T-helper 17 cell (primary cell): ENCODE data around the gene GRHPR. TPM values are rescaled to one million over a fixed set of nuclear protein-coding genes. Genes with fewer than 3 reads are reported as not detected.
A peak's percentile ranks its signal among the peaks of the same experiment; 100 is the strongest.
"Not testable (repeated sequence)": the region's sequence is repeated elsewhere in the genome, so short reads cannot be mapped to it uniquely, and the experiment has no call there.

Source experiments
- ATAC-seq: fragments of 150-1000 bp; cut with Tn5 transposase; 2 replicates; pipeline ENCODE4 v1.10.0; 2021; ENCODE audit warnings: mild to moderate bottlenecking, moderate library complexity
- DNase-seq, 3 donors: peaks; one replicate each; pipeline versions ENCODE4 v3.0.0 to v3.0.0-alpha.2; 2020 to 2021
- H3K9me3 ChIP-seq: one replicate; pipeline ENCODE4 v1.7.0; 2013; ENCODE audit warnings: low read length, mild to moderate bottlenecking; ENCODE audit not compliant: control insufficient read depth, poor library complexity, severe bottlenecking
- H3K27ac Mint-ChIP-seq: one replicate; pipeline ENCODE4 v1.8.0; 2022; ENCODE audit warnings: mild to moderate bottlenecking, moderate library complexity, mixed read lengths
- H3K27me3 Mint-ChIP-seq: one replicate; pipeline ENCODE4 v1.8.0; 2022; ENCODE audit warnings: mixed read lengths
- H3K36me3 Mint-ChIP-seq: one replicate; pipeline ENCODE4 v1.8.0; 2022; ENCODE audit warnings: low read depth, mixed read lengths
- H3K4me1 Mint-ChIP-seq: one replicate; pipeline ENCODE4 v1.8.0; 2022; ENCODE audit warnings: mild to moderate bottlenecking, mixed read lengths
- H3K4me3 Mint-ChIP-seq: one replicate; pipeline ENCODE4 v1.8.0; 2022; ENCODE audit warnings: mild to moderate bottlenecking, moderate library complexity, mixed read lengths
- total RNA-seq, 4 donors: library from RNA in 2 of 4; stranded (reverse) in 2 of 4; gene quantifications; one replicate each; pipeline ENCODE4 v1.2.3 and lab custom pipeline; 2022 to 2026

The GRHPR gene
- total RNA-seq, 2 donors from 2014 or later, result 28.9 to 29.5 TPM

- DNase-seq (no peak), ATAC-seq (no peak)
- H3K27me3 Mint-ChIP-seq, result peaks cover 10% of the 10 kb centered on the region
- no peak overlapping the region for H3K27ac Mint-ChIP-seq
- H3K9me3 ChIP-seq, result no peaks in the 10 kb centered on the region
- no peaks in the 10 kb centered on the region for H3K36me3 Mint-ChIP-seq
- H3K4me3 Mint-ChIP-seq, result no peak overlapping the region
- H3K4me1 Mint-ChIP-seq, result peaks cover 6% of the 10 kb centered on the region
These were observed 38.4 kb upstream of the GRHPR start for GRCh38 chr9:37383876-37384746.

GRCh38 chr9:37385286-37385685 is 37.2 kb upstream of the GRHPR start:
- no peaks in the 10 kb centered on the region for H3K36me3 Mint-ChIP-seq
- no peaks in the 10 kb centered on the region for H3K9me3 ChIP-seq
- ATAC-seq (no peak), DNase-seq (no peak)
- no peak overlapping the region for H3K4me3 Mint-ChIP-seq
- peaks cover 5% of the 10 kb centered on the region for H3K27me3 Mint-ChIP-seq
- H3K4me1 Mint-ChIP-seq, result peaks cover 6% of the 10 kb centered on the region
- no peak overlapping the region for H3K27ac Mint-ChIP-seq

GRCh38 chr9:37386988-37387387 is 35.5 kb upstream of the GRHPR start:
- peaks cover 5% of the 10 kb centered on the region for H3K27me3 Mint-ChIP-seq
- no peak for ATAC-seq

GRCh38 chr9:37390759-37391158 is 31.7 kb upstream of the GRHPR start:
- Mint-ChIP-seq H3K4me3 (no peak overlapping the region), H3K36me3 (no peaks in the 10 kb centered on the region), H3K27ac (peak overlapping the region; percentile 29), H3K27me3 (peaks cover 7% of the 10 kb centered on the region), H3K4me1 (peaks cover under 1% of the 10 kb centered on the region)
- DNase-seq, result no peak
- ATAC-seq, result peak; percentile 47
- H3K9me3 ChIP-seq, result no peaks in the 10 kb centered on the region

More at GRCh38 chr9:37386988-37387387, 35.5 kb upstream of the GRHPR start:
- no peaks in the 10 kb centered on the region for H3K9me3 ChIP-seq
- H3K27ac Mint-ChIP-seq, result no peak overlapping the region
- no peak overlapping the region for H3K4me3 Mint-ChIP-seq
- no peak for DNase-seq
- H3K4me1 Mint-ChIP-seq, result peaks cover 6% of the 10 kb centered on the region
- H3K36me3 Mint-ChIP-seq, result no peaks in the 10 kb centered on the region

GRCh38 chr9:37392272-37392671 is 30.2 kb upstream of the GRHPR start:
- Mint-ChIP-seq H3K36me3 (no peaks in the 10 kb centered on the region), H3K27me3 (peaks cover 7% of the 10 kb centered on the region), H3K27ac (no peak overlapping the region), H3K4me1 (no peaks in the 10 kb centered on the region), H3K4me3 (no peak overlapping the region)
- ATAC-seq (no peak), DNase-seq (no peak)
- no peaks in the 10 kb centered on the region for H3K9me3 ChIP-seq

GRCh38 chr9:37395229-37395628 is 27.3 kb upstream of the GRHPR start:
- Mint-ChIP-seq H3K36me3 (no peaks in the 10 kb centered on the region), H3K4me3 (no peak overlapping the region), H3K4me1 (no peaks in the 10 kb centered on the region), H3K27me3 (peaks cover 7% of the 10 kb centered on the region), H3K27ac (no peak overlapping the region)
- no peaks in the 10 kb centered on the region for H3K9me3 ChIP-seq
- DNase-seq, result no peak
- no peak for ATAC-seq

- no peaks in the 10 kb centered on the region for H3K9me3 ChIP-seq
- Mint-ChIP-seq H3K4me3 (no peak overlapping the region), H3K4me1 (no peaks in the 10 kb centered on the region), H3K27ac (no peak overlapping the region), H3K36me3 (no peaks in the 10 kb centered on the region), H3K27me3 (peaks cover 7% of the 10 kb centered on the region)
- no peak for DNase-seq
- no peak for ATAC-seq
These were observed 26.8 kb upstream of the GRHPR start for GRCh38 chr9:37395663-37396062.

- not testable (repeated sequence) for ATAC-seq, H3K4me1 Mint-ChIP-seq
These were observed 24.5 kb upstream of the GRHPR start for GRCh38 chr9:37397948-37398347.

GRCh38 chr9:37398464-37399025 is 24.0 kb upstream of the GRHPR start:
- Mint-ChIP-seq H3K27me3 (peaks cover 7% of the 10 kb centered on the region), H3K36me3 (no peaks in the 10 kb centered on the region), H3K4me1 (no peaks in the 10 kb centered on the region), H3K27ac (no peak overlapping the region), H3K4me3 (no peak overlapping the region)
- DNase-seq (no peak), ATAC-seq (no peak)
- H3K9me3 ChIP-seq, result no peaks in the 10 kb centered on the region

More at GRCh38 chr9:37397948-37398347, 24.5 kb upstream of the GRHPR start:
- H3K9me3 ChIP-seq, DNase-seq, H3K27ac Mint-ChIP-seq, H3K36me3 Mint-ChIP-seq, H3K4me3 Mint-ChIP-seq, H3K27me3 Mint-ChIP-seq: not testable (repeated sequence)

- no peak for ATAC-seq
- Mint-ChIP-seq H3K36me3 (no peaks in the 10 kb centered on the region), H3K4me3 (no peak overlapping the region), H3K27ac (no peak overlapping the region), H3K27me3 (peaks cover 7% of the 10 kb centered on the region), H3K4me1 (no peaks in the 10 kb centered on the region)
- DNase-seq, result no peak
- H3K9me3 ChIP-seq, result no peaks in the 10 kb centered on the region
These were observed 23.2 kb upstream of the GRHPR start for GRCh38 chr9:37399336-37399735.

GRCh38 chr9:37404590-37404989 is 17.9 kb upstream of the GRHPR start:
- DNase-seq, result no peak
- Mint-ChIP-seq H3K27me3 (no peaks in the 10 kb centered on the region), H3K4me3 (no peak overlapping the region), H3K27ac (no peak overlapping the region), H3K4me1 (peaks cover 14% of the 10 kb centered on the region), H3K36me3 (peaks cover 2% of the 10 kb centered on the region)
- no peaks in the 10 kb centered on the region for H3K9me3 ChIP-seq
- no peak for ATAC-seq

GRCh38 chr9:37405350-37405749 is 17.1 kb upstream of the GRHPR start:
- H3K9me3 ChIP-seq, result no peaks in the 10 kb centered on the region
- DNase-seq (no peak), ATAC-seq (no peak)
- no peak overlapping the region for H3K4me3 Mint-ChIP-seq
- peaks cover 2% of the 10 kb centered on the region for H3K36me3 Mint-ChIP-seq
- peaks cover 18% of the 10 kb centered on the region for H3K4me1 Mint-ChIP-seq
- H3K27me3 Mint-ChIP-seq, result no peaks in the 10 kb centered on the region
- no peak overlapping the region for H3K27ac Mint-ChIP-seq

- no peak for DNase-seq
- H3K27ac Mint-ChIP-seq, result no peak overlapping the region
These were observed 16.6 kb upstream of the GRHPR start for GRCh38 chr9:37405764-37406380.

More at GRCh38 chr9:37405764-37406380, 16.6 kb upstream of the GRHPR start:
- peaks cover 2% of the 10 kb centered on the region for H3K36me3 Mint-ChIP-seq
- no peaks in the 10 kb centered on the region for H3K27me3 Mint-ChIP-seq
- H3K4me3 Mint-ChIP-seq, result no peak overlapping the region
- H3K4me1 Mint-ChIP-seq, result peaks cover 19% of the 10 kb centered on the region
- no peak for ATAC-seq
- H3K9me3 ChIP-seq, result no peaks in the 10 kb centered on the region
